Endodermal cell (in vitro differentiated cells): ENCODE results near the gene PXMP4. TPM values are rescaled to one million over a fixed set of nuclear protein-coding genes. Genes with fewer than 3 reads are reported as not detected.

Experiments
- DNase-seq: peaks from one replicate; pipeline ENCODE4 v3.0.0-alpha.2; 2017
- H3K27ac ChIP-seq: 2 replicates; pipeline ENCODE4 v1.5.1; 2013; ENCODE audit warnings: mild to moderate bottlenecking, low read depth, low read length, moderate library complexity
- H3K27me3 ChIP-seq: 2 replicates; pipeline ENCODE4 v1.6.1; 2013; ENCODE audit warnings: mild to moderate bottlenecking, low read length, moderate library complexity; ENCODE audit not compliant: insufficient read depth, control insufficient read depth, poor library complexity, severe bottlenecking
- H3K36me3 ChIP-seq: 2 replicates; pipeline ENCODE4 v1.7.0; 2013; ENCODE audit warnings: mild to moderate bottlenecking, low read length, moderate library complexity; ENCODE audit not compliant: control insufficient read depth, insufficient read depth
- H3K4me1 ChIP-seq: one replicate; pipeline ENCODE4 v1.7.0; 2013; ENCODE audit warnings: low read length; ENCODE audit not compliant: control insufficient read depth, insufficient read depth
- H3K4me3 ChIP-seq: 2 replicates; pipeline ENCODE4 v1.5.1; 2013; ENCODE audit warnings: mild to moderate bottlenecking, low read length, moderate library complexity
- H3K9ac ChIP-seq: 2 replicates; pipeline ENCODE4 v1.6.1; 2013; ENCODE audit warnings: mild to moderate bottlenecking, low read length, moderate library complexity; ENCODE audit not compliant: poor library complexity, severe bottlenecking; ENCODE audit errors: extremely low read depth
- H3K9me3 ChIP-seq: 2 replicates; pipeline ENCODE4 v1.6.1; 2013; ENCODE audit warnings: mild to moderate bottlenecking, low read length, moderate library complexity; ENCODE audit not compliant: control insufficient read depth
- H3K27ac Mint-ChIP-seq: 2 replicates; pipeline ENCODE4 v1.8.0; 2020; ENCODE audit warnings: mixed read lengths
- H3K27me3 Mint-ChIP-seq: 2 replicates; pipeline ENCODE4 v1.8.0; 2021; ENCODE audit warnings: mild to moderate bottlenecking, mixed read lengths; ENCODE audit not compliant: insufficient read depth
- H3K36me3 Mint-ChIP-seq: 2 replicates; pipeline ENCODE4 v1.8.0; 2020; ENCODE audit warnings: low read depth, mixed read lengths
- H3K4me1 Mint-ChIP-seq: 2 replicates; pipeline ENCODE4 v1.8.0; 2020; ENCODE audit warnings: mixed read lengths
- H3K4me3 Mint-ChIP-seq: 2 replicates; pipeline ENCODE4 v1.8.0; 2020; ENCODE audit warnings: mild to moderate bottlenecking, moderate library complexity, mixed read lengths
- H3K9me3 Mint-ChIP-seq: 2 replicates; pipeline ENCODE4 v1.8.0; 2020; ENCODE audit warnings: mild to moderate bottlenecking, mixed read lengths
- WGBS, 2 experiments: methylation state at CpG; one replicate each; pipeline versions ENCODE4 v1.1.5 to v1.1.7; 2013; ENCODE audit warnings: missing lambda C conversion rate in 2 of 2, mixed read lengths in 1 of 2; ENCODE audit not compliant: insufficient coverage in 1 of 2, insufficient read length in 1 of 2; 5-methylcytosine and 5-hydroxymethylcytosine counted together
- total RNA-seq, 2 donors: library from RNA; stranded (reverse); fragmentation: NEBNext Ultra II Directional in 1 of 2; extraction: Animal tissue kit (Norgen Biotek cat#: 25700) in 1 of 2; gene quantifications; 2 replicates in 1 of 2; 3 replicates in 1 of 2; pipeline ENCODE4 v1.2.1, GENCODE V29; 2021
- TF ChIP-seq, protein P1 (sequence below): fragments of 200-600 bp; sonication (generic); conservative IDR thresholded peaks from 2 replicates; pipeline ENCODE4 v1.5.0; 2021; ENCODE audit warnings: antibody characterized with exemption, mild to moderate bottlenecking

PXMP4 gene
- total RNA-seq, 2 donors from 2014 or later: 1.5 to 3.8 TPM

DNA sequence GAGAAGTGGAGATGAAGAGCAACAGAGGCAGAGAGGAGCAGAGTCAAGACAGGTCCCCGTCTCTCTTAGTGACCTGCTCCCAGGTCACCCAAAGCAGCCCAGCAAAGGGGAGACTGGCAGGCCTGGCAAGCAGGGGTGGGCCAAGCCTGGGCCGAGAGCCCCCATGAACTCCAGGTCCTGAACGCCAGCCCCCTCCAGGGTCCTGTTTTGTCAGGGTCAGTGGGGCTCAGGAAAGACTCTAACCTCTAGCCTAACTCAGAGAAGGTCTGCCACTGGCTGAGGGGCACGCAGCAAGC is 47.0 kb downstream of the PXMP4 start:
- H3K27ac Mint-ChIP-seq: peak overlapping the region; percentile 41
- peaks cover 2% of the 10 kb centered on the region for H3K27me3 Mint-ChIP-seq
- peaks cover 59% of the 10 kb centered on the region for H3K36me3 Mint-ChIP-seq
- peaks cover 13% of the 10 kb centered on the region for H3K4me1 ChIP-seq
- H3K4me3 Mint-ChIP-seq: peak overlapping the region; percentile 93
- peak; percentile 61 for DNase-seq
- no peaks in the 10 kb centered on the region for H3K9me3 ChIP-seq
- TF ChIP-seq, protein P1, sequence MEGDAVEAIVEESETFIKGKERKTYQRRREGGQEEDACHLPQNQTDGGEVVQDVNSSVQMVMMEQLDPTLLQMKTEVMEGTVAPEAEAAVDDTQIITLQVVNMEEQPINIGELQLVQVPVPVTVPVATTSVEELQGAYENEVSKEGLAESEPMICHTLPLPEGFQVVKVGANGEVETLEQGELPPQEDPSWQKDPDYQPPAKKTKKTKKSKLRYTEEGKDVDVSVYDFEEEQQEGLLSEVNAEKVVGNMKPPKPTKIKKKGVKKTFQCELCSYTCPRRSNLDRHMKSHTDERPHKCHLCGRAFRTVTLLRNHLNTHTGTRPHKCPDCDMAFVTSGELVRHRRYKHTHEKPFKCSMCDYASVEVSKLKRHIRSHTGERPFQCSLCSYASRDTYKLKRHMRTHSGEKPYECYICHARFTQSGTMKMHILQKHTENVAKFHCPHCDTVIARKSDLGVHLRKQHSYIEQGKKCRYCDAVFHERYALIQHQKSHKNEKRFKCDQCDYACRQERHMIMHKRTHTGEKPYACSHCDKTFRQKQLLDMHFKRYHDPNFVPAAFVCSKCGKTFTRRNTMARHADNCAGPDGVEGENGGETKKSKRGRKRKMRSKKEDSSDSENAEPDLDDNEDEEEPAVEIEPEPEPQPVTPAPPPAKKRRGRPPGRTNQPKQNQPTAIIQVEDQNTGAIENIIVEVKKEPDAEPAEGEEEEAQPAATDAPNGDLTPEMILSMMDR: no peak
- no peak overlapping the region for H3K27ac ChIP-seq
- H3K4me3 ChIP-seq: peak overlapping the region; percentile 87
- no peaks in the 10 kb centered on the region for H3K27me3 ChIP-seq
- peak overlapping the region; percentile 70 for H3K9ac ChIP-seq
- no peaks in the 10 kb centered on the region for H3K9me3 Mint-ChIP-seq
- WGBS, 2 experiments: 66 to 67% methylated on average over 1 to 4 of the region's 4 CpGs
- H3K36me3 ChIP-seq: peaks cover 33% of the 10 kb centered on the region
- peaks cover 30% of the 10 kb centered on the region for H3K4me1 Mint-ChIP-seq

DNA sequence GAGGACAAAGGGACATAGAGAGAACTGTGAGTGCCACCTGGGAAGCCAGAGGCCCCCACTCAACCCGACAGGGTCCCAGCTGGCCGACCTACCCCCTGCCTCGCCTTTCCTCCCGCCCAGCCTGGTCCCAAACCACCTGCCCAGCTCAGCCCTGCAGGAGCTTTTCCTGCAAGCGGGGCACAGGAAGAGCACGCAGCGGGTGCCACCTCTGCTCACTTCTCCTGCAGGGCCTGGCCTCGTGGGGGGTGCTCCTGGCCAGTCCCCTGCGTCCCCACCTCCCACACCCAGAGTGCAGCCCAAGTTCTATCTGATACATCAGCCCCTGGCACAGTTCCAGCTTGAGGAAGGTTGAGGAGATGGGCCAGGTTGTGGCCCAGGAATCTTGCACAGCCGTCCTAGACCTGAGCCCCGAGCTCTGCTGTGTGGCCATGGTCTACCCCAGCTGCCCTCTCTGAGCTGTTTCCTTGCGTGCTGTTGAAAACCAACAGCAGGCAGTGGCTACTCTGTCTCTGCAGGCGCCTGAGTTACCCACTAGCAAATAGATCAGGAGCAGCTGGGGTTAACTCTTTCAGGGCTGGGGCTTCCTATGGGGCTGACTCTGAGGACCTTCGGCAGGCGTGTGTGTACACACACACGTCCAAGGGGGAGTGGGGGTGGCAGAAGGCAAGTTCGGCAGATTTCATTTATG is 47.5 kb downstream of the PXMP4 start:
- no peak for DNase-seq
- no peaks in the 10 kb centered on the region for H3K9me3 ChIP-seq
- H3K4me1 ChIP-seq: peaks cover 13% of the 10 kb centered on the region
- Mint-ChIP-seq H3K36me3 (peaks cover 55% of the 10 kb centered on the region), H3K27me3 (peaks cover 2% of the 10 kb centered on the region), H3K4me1 (peaks cover 30% of the 10 kb centered on the region), H3K9me3 (no peaks in the 10 kb centered on the region), H3K27ac (peak overlapping the region; percentile 41), H3K4me3 (peak overlapping the region; percentile 93)
- no peak overlapping the region for H3K9ac ChIP-seq
- H3K4me3 ChIP-seq: peak overlapping the region; percentile 87
- TF ChIP-seq, protein P1: no peak
- peaks cover 29% of the 10 kb centered on the region for H3K36me3 ChIP-seq
- WGBS, 2 experiments: 58 to 78% methylated on average over 7 to 17 of the region's 17 CpGs
- no peak overlapping the region for H3K27ac ChIP-seq
- H3K27me3 ChIP-seq: no peaks in the 10 kb centered on the region

- H3K36me3 Mint-ChIP-seq: peaks cover 50% of the 10 kb centered on the region
- H3K9me3 ChIP-seq: no peaks in the 10 kb centered on the region
- H3K9me3 Mint-ChIP-seq: no peaks in the 10 kb centered on the region
- peak overlapping the region; percentile 93 for H3K4me3 Mint-ChIP-seq
- H3K9ac ChIP-seq: no peak overlapping the region
- H3K4me1 Mint-ChIP-seq: peaks cover 30% of the 10 kb centered on the region
- no peak for DNase-seq
- H3K27me3 Mint-ChIP-seq: peaks cover 2% of the 10 kb centered on the region
- TF ChIP-seq, protein P1: no peak
- peaks cover 27% of the 10 kb centered on the region for H3K36me3 ChIP-seq
- no peaks in the 10 kb centered on the region for H3K27me3 ChIP-seq
- H3K4me1 ChIP-seq: peaks cover 13% of the 10 kb centered on the region
- WGBS, 2 experiments: 91 to 94% methylated on average over 5 to 8 of the region's 8 CpGs
- H3K4me3 ChIP-seq: no peak overlapping the region
- H3K27ac Mint-ChIP-seq: no peak overlapping the region
- H3K27ac ChIP-seq: no peak overlapping the region
Observed at GRCh38 chr20:33671573-33672288, 48.4 kb downstream of the PXMP4 start.
